ENCODE data around the gene COL4A4. TPM values are rescaled to one million over a fixed set of nuclear protein-coding genes. Genes with fewer than 3 reads are reported as not detected.

Gene COL4A4
- total RNA-seq, 1 donor from 2014 or later = 0.78 TPM

DNA sequence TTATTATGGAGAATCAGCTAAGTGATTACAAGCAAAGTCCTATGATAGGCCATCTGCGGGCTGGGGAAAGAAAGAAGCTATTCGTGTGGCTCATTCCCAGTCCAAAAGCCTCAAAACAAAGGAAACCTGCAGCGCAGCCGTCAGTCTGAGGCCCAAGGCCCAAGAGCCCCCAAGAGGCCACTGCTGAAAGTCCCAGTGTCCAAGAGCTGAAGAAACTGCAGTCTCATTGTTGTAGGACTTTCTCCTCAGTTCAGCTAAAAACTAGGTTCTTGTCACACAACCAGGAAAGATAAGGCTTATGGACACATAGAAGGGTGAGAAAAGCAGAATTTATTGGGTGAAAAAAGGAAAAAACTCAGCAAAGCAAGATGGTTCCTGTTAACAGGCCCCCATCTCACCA, 185.0 kb downstream of the COL4A4 start:
- DNase-seq = no peak

DNA sequence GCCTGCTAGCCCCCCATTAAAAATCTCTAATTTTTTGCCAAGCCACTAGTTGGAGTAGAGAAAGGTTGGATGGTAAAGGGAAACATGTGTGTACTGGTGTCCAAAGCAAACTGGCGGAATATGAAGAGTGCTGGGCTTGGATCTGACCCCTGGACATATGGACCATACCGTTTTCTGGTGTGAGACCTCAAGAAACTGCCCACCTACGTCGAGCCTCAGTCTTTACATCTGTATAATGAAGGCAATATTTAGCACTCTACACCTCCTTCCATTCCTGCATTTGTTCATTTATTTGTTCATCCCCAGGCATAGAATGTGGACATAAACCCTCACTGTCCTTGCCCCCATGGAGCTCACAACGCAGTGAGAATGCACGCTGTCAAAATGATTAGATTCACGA, 185.7 kb downstream of the COL4A4 start:
- DNase-seq = no peak

DNA sequence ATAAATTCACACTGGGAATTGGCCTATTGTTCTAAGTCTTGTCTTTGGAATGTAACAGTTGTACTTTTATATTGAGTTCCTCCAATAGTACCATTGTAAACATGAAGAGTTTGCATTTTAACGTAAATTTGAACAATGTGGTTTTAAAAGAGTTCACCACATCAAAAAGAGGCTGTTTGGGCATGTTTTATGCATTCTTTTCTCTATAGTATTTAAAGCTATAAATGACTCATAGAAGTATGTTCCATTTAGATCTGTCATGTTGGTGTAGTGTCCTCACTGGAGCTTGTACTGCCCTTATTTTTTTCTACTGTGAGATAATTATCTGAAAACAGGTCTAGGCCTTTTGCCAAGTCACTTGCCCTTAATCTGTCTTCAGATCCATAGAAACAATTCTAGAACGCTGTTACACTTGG, 186.2 kb downstream of the COL4A4 start:
- no peak for DNase-seq

DNA sequence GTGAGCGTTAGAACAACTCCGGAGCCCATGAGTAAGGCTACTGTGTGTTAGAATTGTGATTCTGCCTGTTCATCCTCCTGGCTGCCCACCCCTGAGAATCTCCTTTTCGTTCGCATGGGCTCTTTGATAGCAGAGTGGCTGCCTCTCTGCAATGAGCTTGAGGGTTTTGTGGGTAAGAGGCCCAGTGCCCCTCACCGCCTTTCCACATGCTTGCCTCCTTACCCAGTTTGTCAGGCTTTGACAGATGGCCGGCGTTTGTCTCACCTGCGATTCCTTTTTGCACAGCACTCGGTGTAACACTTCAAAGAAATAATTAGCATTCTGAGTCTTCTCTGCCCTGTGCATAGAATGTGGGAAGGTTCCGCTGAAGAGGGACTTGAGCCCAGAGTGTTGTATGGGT, 190.2 kb downstream of the COL4A4 start:
- DNase-seq = no peak

DNA sequence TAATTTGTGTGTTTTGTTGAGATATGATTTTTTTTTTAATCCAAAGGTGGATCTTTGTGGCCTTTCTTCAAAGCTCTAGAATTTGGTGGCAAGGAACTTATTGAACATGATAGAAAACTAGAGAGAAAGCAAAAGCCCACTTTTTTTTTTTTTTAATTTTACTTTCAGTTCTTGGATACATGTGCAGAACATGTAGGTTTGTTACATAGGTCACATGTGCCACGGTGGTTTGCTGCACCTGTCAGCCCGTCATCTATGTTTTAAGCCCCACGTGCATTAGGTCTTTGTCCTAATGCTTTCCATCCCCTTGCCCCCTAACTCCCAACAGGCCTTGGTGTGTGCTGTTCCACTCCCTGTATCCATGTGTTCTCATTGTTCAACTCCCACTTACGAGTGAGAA, 192.2 kb downstream of the COL4A4 start:
- DNase-seq = no peak

DNA sequence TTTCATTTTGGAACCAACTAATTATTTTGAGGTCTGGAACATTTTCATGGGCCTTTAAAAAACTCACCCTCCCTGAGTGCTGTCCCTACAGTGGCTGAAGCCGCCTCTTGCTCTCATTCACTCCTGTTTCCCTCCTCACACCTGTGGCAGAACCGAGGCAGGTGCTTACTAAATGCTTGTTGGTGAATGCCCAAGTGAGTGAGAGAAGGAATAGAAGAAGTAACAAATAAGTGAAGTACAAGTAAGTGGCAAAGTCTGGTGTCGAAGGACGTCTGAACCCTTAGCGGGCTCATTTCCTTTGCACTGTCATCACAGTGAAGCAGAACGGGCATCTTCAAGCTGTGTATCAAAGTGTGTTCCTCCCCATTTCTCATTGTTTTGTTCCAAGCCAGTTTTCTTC, 192.9 kb downstream of the COL4A4 start:
- DNase-seq = no peak

DNA sequence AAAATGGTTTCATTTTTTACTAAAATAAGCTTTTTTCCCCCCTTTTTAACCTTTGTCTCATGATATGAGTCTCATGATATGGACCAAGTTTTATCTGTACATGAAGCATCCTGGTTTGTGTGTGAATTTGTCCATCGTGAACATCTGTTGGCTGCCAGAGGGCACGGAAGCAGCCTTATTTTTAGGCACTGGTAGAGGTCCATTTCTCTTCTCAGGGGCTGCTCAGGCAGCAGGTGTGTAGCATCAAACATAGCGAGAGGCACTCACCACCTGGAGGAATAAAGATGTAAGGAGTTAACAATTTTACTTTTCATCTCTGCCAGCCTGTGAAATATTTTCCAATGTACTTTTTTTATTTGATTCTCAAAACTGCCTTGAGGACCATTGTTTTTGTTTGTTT, 193.6 kb downstream of the COL4A4 start:
- no peak for DNase-seq

DNA sequence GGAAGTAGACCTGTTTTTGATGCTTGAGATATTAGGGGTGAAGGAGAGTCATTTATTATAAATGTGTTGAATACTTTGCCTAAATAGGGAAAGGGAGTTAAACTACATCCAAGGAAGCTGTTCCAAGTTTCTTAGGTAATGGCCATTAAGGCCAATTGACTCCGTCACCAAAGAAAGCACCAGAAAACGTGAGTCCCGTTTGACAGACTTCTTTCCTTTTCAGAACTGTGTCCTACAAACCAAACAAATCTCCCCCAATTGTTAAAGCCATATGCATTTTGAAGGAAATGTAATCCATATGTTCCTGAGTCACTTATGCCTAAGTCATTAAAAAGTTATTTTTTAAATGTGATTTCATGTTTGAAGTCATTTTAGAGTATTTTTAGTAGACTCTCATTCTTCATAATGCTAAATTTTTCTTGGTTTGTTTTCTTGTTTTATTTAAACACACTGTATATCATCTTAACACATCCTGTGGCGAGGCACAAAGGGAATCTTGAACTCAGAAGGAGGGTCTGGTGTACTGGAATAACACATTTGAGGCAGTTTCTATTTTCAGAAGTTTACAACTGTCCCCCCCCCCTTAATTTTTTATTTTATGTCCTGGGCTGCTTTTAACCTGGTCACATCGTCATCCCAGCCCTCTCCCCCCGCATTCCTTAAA, 194.5 kb downstream of the COL4A4 start:
- no peak for DNase-seq

DNA sequence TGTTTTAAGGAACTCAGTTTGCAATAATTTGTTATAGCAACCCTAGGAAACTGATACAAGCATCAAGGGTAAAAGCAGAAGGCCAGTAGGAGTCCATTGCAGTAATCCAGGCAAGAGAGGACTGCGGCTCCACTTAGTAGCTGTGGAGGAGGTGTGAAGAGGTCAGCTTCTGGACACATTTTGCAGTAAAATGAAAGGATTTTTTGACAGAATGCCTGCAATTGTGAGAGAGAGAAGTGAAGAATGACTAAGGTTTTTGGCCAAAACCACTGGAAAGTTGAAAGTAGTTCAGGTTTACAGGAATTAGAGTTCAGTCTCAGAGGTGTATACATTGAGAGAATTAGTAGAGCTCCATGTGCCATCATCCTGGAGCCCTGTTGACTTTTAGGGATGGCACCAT, 198.6 kb downstream of the COL4A4 start:
- DNase-seq = no peak

DNA sequence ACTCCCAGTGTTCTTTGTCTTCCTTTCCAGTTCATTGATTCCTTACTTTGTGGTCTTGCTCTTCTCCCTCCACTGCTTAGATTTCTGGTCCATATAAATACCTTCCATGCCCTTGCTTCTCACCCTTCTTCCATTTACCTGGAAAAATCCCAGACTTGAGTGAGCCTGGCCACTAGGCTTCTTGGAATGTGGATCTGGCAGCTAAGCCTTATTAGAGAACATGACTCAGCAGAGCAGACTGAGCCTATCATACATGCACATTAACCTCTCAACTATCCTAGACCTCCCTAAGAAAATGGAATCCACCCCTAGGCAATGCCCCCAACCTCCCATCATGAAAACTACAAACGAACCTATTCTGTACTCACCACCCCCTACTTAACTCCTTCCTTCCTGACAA, 200.5 kb downstream of the COL4A4 start:
- no peak for DNase-seq

DNA sequence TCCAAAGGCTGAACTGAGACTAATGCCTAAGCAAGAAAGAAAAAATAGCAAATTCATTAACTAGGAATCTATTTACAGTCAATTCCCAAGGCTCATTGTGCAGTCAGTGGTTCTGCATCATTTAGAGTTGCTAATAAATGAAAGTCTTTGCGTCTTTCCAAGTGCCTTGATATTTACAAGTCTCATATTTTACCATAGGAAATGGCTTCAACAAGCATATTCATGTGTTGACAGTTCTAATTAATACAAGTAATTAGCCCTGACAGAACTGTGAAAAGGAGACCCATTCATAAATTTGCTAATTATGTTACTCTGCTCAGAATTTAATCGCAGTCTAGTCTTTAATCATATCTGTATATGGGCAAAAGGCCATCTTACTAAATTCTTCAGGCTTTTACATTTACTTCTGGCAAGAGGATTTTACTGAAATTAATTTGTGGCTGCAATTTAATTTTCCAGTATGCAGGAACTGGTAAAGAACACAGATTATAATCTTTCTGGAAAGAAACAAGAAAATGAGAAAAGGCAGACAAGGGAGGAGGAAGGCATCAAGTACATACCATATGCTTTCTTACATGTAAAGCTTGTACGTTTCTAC, 201.7 kb downstream of the COL4A4 start:
- no peak for DNase-seq

DNA sequence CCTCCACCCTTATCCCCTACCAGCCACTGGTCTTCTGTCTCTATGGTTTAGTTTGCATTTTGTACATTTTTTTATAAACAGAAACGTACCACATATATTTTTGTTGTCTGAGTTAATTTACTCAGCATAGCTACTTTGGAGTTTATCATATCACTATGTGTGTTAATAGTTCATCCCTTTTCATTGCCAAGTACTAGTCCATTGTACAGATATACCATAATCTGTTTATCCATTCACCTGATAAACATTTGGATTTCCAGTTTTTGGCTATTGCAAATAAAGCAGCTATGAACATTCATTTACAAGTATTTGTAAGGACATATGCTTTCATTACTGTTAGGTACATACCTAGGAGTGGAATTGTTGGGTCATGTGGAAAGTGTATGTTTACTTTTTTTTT, 204.6 kb downstream of the COL4A4 start:
- no peak for DNase-seq

DNA sequence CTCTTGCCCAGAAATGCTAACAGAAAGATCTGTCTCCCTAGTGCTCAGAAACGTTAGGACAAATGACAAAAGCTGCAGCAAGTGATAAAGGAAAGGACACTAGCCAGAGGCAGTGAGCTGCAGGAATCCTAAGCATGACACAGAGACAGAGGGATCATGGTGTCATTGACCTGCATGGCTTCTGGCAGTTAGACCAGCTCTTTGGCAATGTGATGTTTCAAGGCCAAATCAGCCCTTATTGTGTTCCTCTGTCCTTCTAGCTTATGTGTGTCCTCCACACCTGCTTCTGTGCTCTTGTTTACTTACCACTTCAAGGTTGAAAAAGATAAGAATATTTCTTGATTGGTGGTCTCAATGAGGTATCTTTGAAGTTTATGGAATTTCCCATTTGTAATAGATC, 207.3 kb downstream of the COL4A4 start:
- DNase-seq = no peak

DNA sequence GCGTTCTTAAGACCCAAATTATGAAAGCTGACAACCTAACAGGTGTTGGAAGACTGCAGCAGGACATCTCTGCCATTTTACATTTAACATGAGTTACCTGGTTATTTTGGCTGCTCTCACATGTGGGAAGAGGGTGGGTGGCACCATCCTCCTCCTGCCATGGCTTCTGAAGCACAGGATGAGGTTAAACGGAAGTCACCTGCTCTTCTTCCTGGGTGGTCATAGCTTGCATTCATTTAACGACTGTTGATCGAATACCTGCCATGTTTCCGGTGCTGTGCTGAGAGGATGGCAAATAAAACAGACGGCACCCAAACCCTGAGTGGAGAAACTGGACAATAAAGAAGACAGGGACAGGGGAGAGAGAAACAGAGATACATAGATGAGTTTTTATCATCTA, 210.2 kb downstream of the COL4A4 start:
- DNase-seq = no peak

DNA sequence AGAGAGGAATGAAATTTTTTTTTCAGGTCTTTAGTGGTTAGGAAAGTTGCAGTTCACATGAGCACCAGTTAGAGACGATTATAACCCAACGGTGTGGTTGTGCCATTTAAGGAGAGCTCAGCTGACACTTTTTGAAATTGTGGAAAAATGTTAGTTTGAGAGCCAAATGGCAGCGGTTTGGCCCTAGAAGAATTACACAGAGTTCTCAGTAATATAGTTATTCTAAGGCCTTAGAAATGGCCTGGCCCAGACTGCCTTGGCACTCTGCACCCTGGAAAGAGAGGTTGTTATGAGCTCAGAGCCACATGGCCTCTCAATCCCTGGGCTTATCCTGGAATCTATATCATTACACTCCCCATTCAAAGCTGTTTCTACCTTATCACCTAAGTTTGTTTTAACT, 210.8 kb downstream of the COL4A4 start:
- DNase-seq = no peak

Small RNA genes lying within 50 kb of the gene (small RNA-seq; reads per million reads assigned to genes)
- not detected for gene RF00554

Other genes starting within 250 kb of the COL4A4 start
- gene COL4A3, start 419 bp upstream of the COL4A4 start, total RNA-seq = 0.16 TPM
- 127 TPM for gene MFF, start 161.0 kb upstream of the COL4A4 start, total RNA-seq
- not detected for gene TM4SF20, start 215.1 kb upstream of the COL4A4 start, total RNA-seq
- not detected for gene SCYGR1, start 223.7 kb upstream of the COL4A4 start, total RNA-seq

Data from occipital lobe (tissue), 3 donors.